ENCODE results near the gene LMOD2.

The LMOD2 gene, protein sequence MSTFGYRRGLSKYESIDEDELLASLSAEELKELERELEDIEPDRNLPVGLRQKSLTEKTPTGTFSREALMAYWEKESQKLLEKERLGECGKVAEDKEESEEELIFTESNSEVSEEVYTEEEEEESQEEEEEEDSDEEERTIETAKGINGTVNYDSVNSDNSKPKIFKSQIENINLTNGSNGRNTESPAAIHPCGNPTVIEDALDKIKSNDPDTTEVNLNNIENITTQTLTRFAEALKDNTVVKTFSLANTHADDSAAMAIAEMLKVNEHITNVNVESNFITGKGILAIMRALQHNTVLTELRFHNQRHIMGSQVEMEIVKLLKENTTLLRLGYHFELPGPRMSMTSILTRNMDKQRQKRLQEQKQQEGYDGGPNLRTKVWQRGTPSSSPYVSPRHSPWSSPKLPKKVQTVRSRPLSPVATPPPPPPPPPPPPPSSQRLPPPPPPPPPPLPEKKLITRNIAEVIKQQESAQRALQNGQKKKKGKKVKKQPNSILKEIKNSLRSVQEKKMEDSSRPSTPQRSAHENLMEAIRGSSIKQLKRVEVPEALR

DNA sequence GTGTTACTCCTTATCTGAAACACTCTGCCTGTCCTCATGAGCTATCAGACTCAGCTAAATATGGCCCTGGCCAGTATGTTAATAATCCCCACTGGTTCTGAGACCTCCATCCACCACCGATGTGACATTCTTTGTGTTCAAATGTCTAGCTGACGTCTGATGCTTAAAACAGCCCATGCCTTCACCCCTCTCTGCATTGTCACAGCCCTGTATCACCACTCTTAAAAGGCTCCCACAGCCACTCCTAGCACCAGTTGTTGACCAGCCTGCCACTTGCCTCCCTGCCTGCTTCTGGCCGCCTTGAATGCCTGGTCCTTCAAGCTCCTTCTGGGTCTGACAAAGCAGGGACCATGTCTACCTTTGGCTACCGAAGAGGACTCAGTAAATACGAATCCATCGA, at the start of gene LMOD2:
LMOD2 (plus strand) TSS at position 253 of the 400 bp plus-strand sequence; CDS start at position 351, 98 bp downstream.
- no peak for DNase-seq (ENCODE audit: low spot score)
- TF ChIP-seq, protein P1, sequence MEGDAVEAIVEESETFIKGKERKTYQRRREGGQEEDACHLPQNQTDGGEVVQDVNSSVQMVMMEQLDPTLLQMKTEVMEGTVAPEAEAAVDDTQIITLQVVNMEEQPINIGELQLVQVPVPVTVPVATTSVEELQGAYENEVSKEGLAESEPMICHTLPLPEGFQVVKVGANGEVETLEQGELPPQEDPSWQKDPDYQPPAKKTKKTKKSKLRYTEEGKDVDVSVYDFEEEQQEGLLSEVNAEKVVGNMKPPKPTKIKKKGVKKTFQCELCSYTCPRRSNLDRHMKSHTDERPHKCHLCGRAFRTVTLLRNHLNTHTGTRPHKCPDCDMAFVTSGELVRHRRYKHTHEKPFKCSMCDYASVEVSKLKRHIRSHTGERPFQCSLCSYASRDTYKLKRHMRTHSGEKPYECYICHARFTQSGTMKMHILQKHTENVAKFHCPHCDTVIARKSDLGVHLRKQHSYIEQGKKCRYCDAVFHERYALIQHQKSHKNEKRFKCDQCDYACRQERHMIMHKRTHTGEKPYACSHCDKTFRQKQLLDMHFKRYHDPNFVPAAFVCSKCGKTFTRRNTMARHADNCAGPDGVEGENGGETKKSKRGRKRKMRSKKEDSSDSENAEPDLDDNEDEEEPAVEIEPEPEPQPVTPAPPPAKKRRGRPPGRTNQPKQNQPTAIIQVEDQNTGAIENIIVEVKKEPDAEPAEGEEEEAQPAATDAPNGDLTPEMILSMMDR (IDR thresholded peaks at IDR 0.05; ENCODE audit: borderline replicate concordance, control extremely low read depth, extremely low read depth, insufficient read depth, missing control alignments) = no peak
- in situ Hi-C loops (cut with MboI; ENCODE audit: low sequenced_read_pairs, unreplicated experiment) = no loop called here

GRCh38 chr7:123607423-123607975, 48.2 kb upstream of the LMOD2 start:
- TF ChIP-seq, protein P1 (IDR thresholded peaks at IDR 0.05; ENCODE audit: borderline replicate concordance, control extremely low read depth, extremely low read depth, insufficient read depth, missing control alignments) = no peak
- no peak for DNase-seq (ENCODE audit: low spot score)
- in situ Hi-C loops (cut with MboI; ENCODE audit: low sequenced_read_pairs, unreplicated experiment) = no loop called here

DNA sequence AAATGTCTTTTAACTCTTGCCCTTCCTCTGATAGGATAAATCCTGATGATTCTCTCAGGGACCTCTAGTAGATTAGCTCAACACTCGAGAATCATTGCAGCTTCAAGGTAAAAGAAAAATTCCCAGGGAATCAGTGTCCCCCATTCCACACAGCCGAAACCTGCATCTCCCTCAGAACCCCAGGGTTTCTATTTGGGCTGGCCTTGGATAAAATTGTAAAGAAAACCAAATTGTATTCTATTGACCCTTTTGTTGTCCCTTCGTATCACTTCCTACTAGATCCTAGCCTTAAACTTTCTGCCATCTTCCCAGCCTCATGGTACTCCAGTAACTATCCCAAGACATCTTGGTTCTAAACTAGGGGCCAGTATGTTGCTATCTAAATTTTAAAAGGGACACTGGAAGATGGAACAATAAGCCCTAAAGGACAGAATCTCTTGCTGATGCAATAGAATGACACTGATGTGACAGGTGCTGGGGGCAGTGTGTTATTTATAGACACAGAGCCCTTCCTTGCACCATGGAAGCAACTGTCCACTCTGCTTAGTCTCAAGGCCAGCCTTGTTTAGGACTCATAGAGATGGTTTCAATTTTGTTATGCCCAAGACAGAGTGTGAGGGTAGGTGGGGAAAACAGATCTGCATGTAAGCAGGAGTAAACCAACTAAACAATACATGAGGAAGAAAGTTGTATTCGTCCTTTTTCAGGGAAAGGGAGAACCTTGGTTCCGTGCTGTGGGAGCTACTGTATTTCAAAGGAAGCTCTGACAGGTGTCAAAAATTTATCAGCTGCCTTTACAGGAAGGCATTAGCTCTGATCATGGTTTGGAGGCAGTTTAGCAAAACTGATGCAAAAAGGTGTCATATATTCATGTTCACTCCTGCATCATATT, 46.4 kb upstream of the LMOD2 start:
- in situ Hi-C loops (cut with MboI; ENCODE audit: low sequenced_read_pairs, unreplicated experiment) = no loop called here
- TF ChIP-seq, protein P1 (IDR thresholded peaks at IDR 0.05; ENCODE audit: borderline replicate concordance, control extremely low read depth, extremely low read depth, insufficient read depth, missing control alignments) = no peak

GRCh38 chr7:123609883-123610239, 45.8 kb upstream of the LMOD2 start:
- DNase-seq (ENCODE audit: low spot score) = no peak
- in situ Hi-C loops (cut with MboI; ENCODE audit: low sequenced_read_pairs, unreplicated experiment) = no loop called here
- TF ChIP-seq, protein P1 (IDR thresholded peaks at IDR 0.05; ENCODE audit: borderline replicate concordance, control extremely low read depth, extremely low read depth, insufficient read depth, missing control alignments) = no peak

More for the DNA sequence above, 46.4 kb upstream of the LMOD2 start:
- DNase-seq (ENCODE audit: low spot score) = no peak

- in situ Hi-C loops (cut with MboI; ENCODE audit: low sequenced_read_pairs, unreplicated experiment) = no loop called here
Measured at GRCh38 chr7:123612024-123612423, 43.6 kb upstream of the LMOD2 start.

More at GRCh38 chr7:123612024-123612423, 43.6 kb upstream of the LMOD2 start:
- TF ChIP-seq, protein P1 (IDR thresholded peaks at IDR 0.05; ENCODE audit: borderline replicate concordance, control extremely low read depth, extremely low read depth, insufficient read depth, missing control alignments) = no peak
- DNase-seq (ENCODE audit: low spot score) = no peak
